GM19463 (cell line): Measurements from ENCODE around the gene WNT10A.
"Not testable (repeated sequence)": the region's sequence is repeated elsewhere in the genome, so short reads cannot be mapped to it uniquely, and the experiment has no call there.

Experiments used
- ATAC-seq: cut with Tn5 transposase; IDR thresholded peaks from one replicate; pipeline ENCODE4 v1.9.1; 2021; ENCODE audit warnings: mild to moderate bottlenecking, moderate library complexity; ENCODE audit not compliant: unreplicated experiment

Gene WNT10A

DNA sequence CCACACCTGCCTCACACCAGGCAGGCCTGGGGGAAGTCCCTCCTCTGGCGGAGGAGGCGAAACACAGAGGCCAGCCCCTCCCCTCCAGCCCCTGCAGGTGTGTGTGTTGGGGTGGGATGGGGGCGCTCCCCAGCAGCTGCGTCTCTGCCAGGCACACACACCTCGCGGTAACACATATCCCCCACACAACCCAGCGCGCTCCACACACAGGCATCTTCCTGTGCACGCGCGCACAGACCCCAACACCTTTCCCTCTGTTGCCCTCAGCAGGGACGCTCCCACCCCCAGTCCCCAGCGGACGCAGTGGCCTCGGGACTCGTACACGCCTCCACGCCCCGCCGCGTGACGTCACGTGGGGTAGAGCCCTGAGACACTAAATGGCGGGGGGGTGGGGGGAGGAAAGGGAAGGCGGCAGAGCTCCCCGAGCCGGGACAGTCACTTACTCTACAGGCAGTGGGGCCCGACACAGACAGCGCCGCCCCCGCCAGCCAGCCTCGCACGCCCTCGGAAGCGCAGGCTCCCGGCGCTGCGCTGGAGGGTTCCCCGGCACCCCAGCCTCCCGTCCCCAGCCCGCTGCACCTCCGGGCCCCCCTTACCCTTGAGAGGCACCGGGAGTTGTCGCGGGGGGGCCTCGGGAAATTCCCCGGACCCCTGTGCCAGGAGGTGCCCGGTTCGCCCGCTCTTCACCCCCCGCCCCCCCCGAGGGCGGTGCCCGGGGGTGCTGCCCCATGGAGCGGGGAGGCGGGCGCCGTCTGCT is at the start of gene WNT10A:
TSS of gene WNT10A (plus strand) at position 751 of the 757 bp plus-strand sequence. CDS start 144 bp downstream, outside the sequence.
- ATAC-seq, result peak; percentile 67

DNA sequence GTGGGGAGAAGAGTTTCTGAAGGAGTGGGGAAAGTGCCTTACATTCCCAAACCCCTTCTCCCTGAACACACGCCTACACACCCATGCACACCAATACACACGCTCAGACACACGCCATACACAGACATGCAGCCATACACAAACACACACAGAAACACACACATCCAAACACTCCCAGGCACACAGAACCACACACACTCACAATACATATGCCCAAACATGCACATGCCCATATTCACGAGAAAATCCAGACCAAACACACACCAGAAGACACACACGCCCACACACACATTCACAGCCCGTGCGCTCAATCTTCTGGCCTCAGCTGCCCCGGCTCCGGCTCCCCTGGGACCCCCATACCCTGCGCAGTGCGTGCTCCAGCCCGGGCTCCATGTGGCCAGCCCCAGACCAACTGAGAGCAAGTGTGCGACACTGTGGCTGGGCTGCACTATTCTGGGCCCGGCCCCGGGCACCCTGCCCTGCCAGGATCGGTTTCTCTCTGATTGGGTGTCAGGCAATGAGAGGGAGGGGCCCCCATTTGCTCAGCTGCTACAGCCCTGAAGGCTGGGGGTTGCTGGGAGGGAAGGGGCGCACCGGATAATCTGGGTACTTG is 49.2 kb upstream of the WNT10A start, which contains the start of gene PRKAG3:
TSS of gene PRKAG3 (minus strand) at position 426 of the 613 bp plus-strand sequence.
- no peak for ATAC-seq

DNA sequence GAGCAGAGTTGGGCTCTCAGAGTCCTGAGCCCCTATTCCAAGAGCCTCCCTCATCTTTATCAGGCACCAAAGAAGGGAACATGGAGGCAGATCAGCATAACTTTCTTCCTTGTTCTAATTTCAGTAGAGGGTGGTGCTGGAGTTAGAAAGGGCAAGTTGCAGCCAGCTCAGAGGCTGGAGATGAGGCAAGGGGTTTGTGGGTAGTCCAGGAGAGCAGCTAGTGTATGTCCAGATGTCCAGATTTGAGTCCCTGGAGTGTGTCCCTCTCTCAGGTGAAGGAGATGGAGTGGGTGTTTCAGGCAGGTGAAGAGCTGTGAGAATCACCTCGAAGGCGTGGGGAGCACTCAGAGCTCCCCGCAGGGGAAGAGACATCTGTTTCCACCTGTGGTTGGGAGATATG is 48.6 kb upstream of the WNT10A start:
- ATAC-seq, result no peak

DNA sequence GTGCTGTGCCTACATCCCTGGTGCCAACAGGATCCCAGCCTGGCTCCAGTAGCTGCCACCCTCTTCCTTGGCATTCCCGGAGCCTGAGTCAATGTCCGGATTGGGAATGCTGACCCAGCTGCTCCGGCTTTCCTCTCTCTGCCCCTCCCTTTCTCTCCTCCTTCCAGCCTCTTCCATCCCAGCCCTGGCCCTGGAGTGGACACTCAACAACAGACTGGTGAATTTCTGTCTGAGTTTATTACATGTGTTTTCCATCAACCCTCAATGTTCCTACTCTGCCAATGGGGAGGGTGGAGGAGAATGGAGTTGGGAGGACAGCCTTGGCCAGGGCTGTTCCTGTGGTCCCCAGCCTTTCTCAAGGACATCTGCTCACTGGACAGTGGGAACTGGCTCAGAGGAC is 48.1 kb upstream of the WNT10A start:
- ATAC-seq, result no peak

DNA sequence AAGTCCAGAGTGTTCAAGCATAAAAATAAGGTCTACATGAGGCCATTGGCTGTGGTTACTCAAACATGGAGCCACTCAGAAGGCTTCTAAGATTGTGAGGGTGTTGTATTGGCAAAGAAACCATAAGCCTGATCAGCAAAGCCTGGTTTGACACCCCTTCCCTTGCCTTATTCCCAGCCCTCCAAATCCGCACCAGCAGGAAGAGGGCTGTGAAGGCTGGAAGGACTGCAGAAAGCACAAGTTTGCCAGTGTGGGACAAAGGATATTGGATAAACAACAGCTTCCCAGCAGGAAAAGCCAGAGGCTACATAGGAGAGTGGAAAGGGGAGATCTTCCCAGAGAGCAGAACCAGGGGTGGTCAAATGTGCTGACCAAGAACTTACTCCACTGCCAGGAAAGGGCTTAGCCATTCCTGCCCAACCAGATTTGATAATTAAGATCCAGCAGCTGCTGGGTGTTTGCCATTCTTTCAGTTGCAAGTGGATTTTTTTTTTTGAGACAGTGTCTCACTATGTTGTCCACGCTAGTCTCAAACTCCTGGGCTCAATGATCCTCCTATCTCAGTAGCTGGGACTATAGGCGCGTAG is 47.5 kb upstream of the WNT10A start:
- ATAC-seq, result no peak

DNA sequence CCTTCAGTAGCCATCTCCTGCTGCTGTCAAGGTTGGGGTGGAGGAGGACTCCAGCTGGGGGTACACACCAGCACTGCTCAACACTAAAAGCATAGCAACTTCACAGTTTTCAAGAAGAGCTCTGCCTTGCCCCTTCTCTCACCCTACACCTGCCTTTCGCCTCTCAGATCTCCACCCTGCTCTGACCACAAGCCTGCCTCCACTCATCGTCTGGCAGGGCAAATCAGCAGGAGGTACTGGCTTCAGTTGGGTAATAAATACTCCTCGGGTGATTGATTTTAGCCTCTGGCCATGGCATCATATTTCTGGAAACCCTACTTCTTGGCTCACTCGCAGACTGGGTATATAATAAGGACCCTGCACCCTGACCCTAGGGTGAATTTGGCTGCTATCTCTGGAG is 46.0 kb upstream of the WNT10A start:
- no peak for ATAC-seq

DNA sequence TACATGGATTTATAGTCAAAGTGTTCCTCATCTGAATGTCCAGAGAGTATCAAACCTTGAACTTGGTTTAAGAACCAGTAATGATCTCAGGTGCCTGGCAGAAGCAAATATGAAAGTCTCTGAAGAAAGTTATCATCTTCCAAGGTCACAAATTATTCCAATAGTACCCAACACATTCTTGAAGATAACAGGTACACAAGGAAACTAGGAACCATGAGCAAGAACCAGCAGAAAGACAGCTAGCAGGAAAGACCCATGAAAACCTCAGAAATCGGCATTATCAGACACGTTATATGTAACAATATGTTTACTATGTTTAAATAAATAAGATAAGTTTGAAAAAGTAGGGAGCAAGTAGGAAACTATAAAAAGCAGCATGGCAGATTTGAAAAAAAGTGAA is 43.2 kb upstream of the WNT10A start:
- no peak for ATAC-seq

DNA sequence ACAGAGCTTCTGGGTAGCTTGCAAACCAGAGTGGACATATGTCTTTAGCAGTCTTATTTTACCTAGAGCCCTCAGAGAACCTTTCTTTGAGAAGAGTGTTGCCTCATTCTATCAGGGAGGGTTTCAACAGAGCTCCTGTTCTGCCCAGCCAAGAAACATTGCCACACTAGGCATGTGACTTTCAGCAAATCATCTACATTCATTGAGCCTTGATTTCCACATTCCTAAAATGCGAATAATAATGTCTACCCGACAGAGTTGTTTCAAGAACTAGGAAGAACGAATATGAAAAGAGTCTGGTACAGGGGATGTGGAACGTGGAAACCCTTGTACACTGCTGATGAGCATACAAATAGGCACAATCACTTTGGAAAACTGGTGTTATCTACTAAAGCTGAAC is 41.2 kb upstream of the WNT10A start:
- ATAC-seq, result no peak

DNA sequence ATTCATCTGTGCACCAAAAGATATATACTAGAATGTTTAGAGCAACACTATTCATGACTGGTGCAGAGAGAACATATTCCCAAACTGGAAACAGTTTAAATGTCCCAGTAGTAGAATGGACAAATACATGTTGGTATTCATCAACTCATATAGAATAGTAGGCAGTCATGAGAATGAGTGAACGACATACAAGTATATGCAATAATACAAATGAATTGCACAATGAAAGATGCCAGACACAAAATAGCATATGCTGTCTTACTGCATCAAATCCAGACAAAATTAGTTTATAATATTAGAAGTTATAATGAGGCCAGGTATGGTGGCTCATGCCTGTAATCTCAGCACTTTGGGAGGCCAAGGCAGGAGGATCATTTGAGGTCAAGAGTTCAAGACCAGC is 40.8 kb upstream of the WNT10A start:
- ATAC-seq, result no peak

DNA sequence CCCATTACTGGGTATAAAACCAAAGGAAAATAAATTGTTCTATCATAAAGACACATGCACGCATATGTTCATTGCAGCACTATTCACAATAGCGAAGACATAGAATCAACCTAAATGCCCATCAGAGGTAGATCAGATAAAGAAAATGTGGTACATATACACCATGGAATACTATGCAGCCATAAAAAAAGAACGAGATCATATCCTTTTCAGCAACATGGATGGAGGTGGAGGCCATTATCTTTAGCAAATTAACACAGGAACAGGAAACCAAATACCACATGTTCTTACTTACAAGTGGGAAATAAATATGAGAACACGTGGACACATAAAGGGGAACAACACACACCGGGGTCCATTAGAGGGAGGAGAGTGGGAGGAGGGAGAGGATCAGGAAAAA is 36.3 kb upstream of the WNT10A start:
- ATAC-seq, result not testable (repeated sequence)

DNA sequence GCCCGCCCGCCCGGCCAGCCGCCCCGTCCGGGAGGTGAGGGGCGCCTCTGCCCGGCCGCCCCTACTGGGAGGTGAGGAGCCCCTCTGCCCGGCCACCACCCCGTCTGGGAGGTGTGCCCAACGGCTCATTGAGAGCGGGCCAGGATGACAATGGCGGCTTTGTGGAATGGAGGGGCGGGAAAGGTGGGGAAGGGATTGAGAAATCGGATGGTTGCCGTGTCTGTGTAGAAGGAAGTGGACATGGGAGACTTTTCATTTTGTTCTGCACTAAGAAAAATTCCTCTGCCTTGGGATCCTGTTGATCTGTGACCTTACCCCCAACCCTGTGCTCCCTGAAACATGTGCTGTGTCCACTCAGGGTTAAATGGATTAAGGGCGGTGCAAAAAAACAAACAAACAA is 33.7 kb upstream of the WNT10A start:
- ATAC-seq, result not testable (repeated sequence)

DNA sequence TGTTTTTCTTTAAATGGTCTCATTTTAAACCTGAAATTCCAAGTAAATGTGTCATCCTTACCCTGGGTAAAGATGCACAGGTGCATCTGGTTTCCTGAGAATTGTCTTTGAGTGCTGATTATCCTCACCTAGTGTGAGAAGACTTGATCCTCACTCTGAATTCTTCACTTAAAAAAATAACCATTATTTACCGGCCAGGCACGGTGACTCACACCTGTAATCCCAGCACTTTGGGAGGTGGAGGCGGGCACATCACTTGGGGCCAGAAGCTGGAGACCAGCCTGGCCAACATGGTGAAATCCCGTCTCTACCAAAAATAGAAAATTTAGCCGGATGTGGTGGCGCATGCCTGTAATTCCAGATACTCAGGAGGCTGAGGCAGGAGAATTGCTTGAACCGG is 30.9 kb upstream of the WNT10A start:
- ATAC-seq, result no peak

DNA sequence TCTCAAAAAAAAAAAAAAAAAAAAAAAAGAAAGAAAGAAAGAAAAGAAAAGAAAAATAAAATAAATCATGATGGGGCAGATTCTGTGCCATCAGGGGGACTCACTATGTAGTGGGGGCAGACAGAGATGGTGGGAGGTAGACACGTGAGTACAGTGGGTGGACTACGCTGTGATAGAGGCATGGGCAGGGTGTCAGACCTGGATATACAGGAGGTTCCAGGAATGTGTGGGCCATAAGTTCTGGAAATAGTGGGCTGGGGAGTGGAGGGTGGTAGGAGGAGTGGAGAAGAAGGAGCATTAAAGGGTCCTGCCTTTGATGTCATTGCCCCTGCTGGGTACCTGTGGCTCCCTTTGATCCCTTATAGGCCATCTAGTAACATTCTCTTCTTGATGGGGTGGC is 29.9 kb upstream of the WNT10A start:
- no peak for ATAC-seq

DNA sequence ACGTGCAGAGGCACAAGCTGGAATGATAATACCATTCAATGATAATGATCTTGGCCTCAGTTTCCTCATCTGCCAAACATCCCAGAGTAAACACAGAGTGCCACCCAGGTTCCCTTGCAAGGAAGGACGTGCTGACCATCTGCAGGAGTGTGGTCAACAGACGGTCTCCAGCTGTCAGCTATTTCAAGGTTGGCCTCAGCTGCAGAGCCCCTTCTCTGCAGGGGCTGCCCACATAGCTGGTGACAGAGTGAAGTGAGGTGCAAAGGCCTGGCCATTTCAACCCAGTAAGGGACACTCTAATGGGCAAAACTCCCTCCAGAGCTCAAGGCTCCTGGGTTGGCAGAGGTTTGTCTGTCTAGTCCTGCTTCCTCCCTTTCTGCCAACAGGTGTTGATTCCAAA is 29.4 kb upstream of the WNT10A start:
- ATAC-seq, result no peak

DNA sequence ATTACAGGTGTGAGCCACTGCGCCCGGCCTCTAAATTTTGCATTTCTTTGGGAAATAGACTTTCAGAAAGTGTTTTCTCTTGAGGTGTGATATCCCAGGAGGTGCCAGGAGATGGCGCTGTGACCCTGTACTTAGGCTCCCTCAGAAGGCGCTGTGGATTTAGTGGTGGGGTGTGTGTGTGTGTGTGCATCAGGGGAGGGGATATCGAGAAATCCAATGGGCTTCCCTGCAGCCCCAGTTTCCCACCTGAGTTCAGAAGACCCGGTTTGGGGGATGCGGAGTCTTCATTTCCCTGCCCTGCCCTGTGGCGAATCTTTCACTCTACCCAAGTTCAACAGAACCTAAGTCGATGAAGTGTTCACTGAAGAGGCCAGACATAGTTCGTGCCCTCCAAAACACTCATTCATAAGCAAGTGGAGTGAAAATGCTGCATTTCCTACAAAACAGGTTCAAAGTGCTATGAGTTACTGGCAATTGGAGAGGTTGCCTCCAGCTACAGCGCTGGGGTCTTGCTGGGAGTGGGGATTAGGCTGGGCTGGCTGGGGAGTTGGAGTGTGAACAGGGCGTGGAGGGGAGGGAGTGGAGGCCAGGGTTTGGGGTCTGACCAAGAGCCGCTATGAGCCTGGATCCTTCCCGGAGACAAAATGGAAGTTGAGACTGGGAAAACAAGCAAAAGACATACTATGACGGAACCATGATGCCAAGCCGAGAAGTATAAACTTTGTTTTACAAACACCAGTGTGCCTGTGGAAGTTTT is 27.6 kb upstream of the WNT10A start:
- no peak for ATAC-seq

DNA sequence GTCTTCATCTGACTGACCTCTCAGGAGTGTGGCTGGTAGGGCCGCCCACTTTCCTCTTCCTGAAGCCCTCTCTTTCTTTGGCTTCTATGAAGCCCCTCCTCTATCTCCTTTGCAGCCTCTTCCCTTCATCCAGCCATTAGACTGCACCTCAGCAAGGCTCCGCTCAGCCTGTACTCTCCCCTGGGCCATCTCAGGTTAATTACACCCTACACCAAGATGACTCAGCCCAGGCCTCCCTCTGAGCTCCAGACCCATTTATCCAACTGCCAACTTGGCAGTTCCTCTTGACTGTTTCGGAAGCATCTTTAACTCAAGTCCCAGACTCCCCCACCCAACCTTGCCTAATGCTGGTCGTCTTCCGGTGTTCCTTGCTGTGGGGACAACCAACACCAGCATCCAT is 26.9 kb upstream of the WNT10A start:
- no peak for ATAC-seq

DNA sequence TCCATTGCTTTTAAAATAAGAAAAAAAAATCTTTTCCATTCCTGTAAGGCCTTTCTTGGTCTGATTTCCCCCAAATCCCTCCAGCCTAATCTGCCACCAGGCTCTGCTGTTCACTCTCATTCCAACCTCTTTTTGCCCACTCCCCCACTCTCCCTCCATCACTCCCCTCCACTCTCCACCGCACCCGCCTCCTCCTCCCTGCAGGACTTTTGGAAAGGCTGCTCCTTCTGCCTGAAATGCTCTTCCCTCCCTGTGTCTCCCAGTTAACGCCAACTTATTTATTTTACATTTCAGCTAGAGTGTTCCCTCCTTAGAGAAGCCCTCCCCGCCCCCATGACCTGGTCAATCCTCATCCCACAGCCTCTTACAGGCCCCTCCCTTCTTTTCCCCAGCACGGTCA is 25.8 kb upstream of the WNT10A start:
- no peak for ATAC-seq

DNA sequence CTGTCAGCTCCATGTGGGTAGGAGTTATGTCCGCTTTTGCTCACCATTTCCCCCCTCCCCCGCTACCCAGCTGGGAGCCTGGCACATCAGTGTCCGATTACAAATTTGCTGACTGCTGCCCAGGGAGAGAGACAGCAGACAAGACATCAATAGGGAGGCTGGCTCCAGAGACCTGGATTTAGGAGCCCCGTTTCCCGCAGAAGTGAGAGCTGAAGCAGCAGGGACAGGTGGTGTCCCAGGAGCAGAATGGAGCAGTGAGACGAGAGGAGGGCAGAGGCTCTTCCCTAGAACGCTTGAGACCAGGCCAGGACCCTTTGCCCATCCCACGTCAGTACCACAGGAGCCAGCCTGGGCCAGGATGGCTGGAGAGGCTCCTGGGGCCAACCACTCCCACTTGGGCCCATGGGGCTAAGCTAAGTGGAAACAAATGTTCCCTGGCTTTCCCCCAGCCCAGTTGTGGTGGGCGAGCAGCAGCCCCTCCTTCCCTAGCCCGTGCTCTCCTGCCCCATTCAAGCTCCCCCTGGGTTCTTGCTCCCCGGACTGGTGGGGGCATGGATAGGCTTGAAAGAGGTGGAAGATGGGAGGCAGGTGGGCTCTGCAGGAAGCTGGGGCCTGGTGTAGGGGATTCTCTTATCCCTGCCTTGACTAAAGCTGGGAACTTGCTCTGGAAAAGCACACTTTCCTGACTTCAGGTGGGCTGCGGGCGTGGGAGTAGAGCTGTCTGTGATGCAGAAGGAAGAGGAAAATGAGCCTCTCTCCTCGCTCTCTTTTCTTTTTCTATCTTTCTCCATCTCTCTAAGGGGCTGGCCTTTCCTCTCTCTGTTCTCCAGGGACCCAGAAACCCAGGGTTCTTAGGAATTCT is 25.1 kb upstream of the WNT10A start:
- ATAC-seq, result no peak

DNA sequence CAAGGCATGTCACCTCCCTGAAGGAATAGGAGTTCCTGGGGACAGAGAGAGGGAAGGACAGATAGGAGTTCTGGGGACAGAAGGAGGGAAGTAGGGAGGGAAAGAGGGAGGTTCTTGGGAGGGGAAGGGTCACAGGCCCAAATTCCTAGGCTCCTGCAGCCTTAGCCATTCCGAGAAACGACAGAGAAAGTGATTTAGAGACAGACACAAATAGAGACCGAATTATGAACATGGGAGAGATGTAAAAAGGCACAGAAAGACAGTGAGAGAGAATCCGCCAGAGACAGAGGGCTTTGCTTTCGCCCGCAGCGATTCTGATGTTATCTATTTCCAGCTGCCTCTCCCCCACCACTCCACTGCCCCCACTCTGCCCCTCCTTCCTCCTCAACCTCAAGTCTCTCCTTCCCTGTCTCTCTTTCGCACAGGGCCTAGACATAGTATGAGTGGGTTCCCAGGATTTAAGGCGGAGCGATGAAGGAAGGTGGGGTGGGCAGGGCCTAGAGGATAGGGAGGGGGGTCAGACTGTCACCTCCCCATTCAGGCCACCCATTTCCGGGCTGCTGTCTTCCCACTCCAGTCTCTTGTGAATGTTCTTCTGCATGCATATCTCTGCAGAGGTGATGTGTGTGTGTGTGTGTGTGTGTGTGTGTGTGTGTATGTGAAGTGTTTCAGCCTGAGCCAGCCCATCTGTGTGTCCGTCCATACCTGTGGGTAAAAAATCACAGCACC is 24.3 kb upstream of the WNT10A start:
- ATAC-seq, result no peak

DNA sequence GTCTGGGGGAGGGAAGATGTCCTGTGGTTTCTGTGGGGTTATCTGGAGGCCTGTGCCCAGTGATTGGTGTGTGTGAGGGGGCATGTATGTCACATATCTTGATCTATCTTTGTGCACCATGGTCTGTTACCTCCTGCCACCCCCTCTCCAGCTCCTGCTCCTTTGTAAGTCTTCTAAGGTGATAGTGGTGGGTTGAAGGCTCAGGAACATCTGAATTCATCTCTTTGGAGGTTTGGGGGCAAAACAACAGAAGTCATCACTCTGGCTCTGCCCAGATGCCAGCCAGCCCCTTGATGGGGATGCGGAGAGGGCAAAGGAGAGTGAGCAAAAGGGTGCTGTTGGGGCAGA is 23.8 kb upstream of the WNT10A start:
- no peak for ATAC-seq
